ENCODE measurements around the gene GTF3C5. TPM values are rescaled to one million over a fixed set of nuclear protein-coding genes. Genes with fewer than 3 reads are reported as not detected.

The GTF3C5 gene
- total RNA-seq, 4 donors from 2014 or later = 48.2 to 55.3 (median 48.9) TPM

- no peak for DNase-seq
- 86 to 92% methylated on average over 3 to 5 of the region's 5 CpGs for WGBS, 2 donors
- H3K36me3 ChIP-seq = peaks cover 52 to 78% (median 57%) of the 10 kb centered on the region in 3 donors
- TF ChIP-seq POLR2A (IDR thresholded peaks at IDR 0.05) (no peak), CTCF (IDR thresholded peaks at IDR 0.05) (no peak)
- H3K9me3 ChIP-seq = peaks cover 0 to 17% (median 4%) of the 10 kb centered on the region in 3 donors
- intact Hi-C loops (cut with DNase I) = no loop called here
- H3K4me1 ChIP-seq = peaks cover 0 to 8% (median 3%) of the 10 kb centered on the region in 3 donors
- H3K4me3 ChIP-seq = no peak overlapping the region
- H3K27me3 ChIP-seq = no peaks in the 10 kb centered on the region
- no peak overlapping the region for H3K27ac ChIP-seq
These were observed 68.1 kb downstream of the GTF3C5 start for GRCh38 chr9:133098871-133099270.

DNA sequence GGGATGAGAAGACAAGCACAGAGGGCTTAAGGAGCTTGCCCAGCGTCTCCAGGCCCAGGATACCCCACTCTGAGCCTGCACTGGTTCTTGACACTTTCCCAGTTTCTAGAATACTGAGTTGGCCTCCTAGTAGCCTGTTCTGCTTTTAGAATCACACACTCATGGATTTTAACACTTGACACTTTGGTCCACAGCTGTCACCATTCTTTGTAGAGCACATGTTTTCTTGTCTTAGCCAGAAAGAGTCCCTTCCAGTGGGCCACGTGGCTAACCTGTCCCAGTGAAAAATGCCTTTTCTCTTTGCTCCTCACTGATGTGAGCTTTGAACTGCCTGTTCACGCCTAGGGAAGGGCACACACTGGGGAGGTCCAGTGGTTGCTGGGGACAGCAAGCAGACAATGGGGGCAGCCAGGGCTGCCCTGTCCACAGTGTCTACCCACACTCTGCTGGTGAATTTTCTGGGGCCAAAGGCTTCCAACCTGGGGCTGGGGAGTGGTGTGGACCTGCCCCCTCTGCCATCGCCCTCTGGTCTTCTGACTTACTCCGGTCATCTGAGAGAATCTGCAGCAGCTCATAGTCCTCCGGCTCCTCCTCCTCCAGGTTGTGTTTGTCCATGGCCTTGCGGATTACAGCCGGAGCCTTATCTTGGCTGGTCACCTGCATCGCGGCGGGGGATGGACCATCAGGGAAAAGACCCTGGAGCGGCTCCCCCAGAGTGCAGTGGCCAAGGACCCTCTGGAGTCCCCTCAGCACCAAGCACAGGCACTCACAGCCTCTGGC, 69.1 kb downstream of the GTF3C5 start:
- Histone ChIP-seq H3K4me3 (no peak overlapping the region), H3K27me3 (no peaks in the 10 kb centered on the region), H3K9me3 (peaks cover 0 to 17% (median 4%) of the 10 kb centered on the region in 3 donors), H3K27ac (no peak overlapping the region), H3K36me3 (peaks cover 60 to 88% (median 68%) of the 10 kb centered on the region in 3 donors), H3K4me1 (peaks cover 0 to 13% (median 5%) of the 10 kb centered on the region in 3 donors)
- WGBS, 2 donors = 95 to 100% methylated on average over 2 to 8 of the region's 12 CpGs
- DNase-seq = no peak
- intact Hi-C loops (cut with DNase I) = no loop called here
- TF ChIP-seq POLR2A (IDR thresholded peaks at IDR 0.05) = no peak

- peaks cover 60 to 96% (median 74%) of the 10 kb centered on the region in 3 donors for H3K36me3 ChIP-seq
- 92 to 100% methylated on average over 1 to 11 of the region's 13 CpGs for WGBS, 2 donors
- peaks cover 0 to 13% (median 5%) of the 10 kb centered on the region in 3 donors for H3K4me1 ChIP-seq
- H3K9me3 ChIP-seq = peaks cover 0 to 13% (median 4%) of the 10 kb centered on the region in 3 donors
- intact Hi-C loops (cut with DNase I) = no loop called here
- H3K27ac ChIP-seq = no peak overlapping the region
- H3K4me3 ChIP-seq = no peak overlapping the region
- TF ChIP-seq CTCF (IDR thresholded peaks at IDR 0.05) = no peak
- TF ChIP-seq POLR2A (IDR thresholded peaks at IDR 0.05) = no peak
- DNase-seq = no peak
- no peaks in the 10 kb centered on the region for H3K27me3 ChIP-seq
These were observed 69.9 kb downstream of the GTF3C5 start for GRCh38 chr9:133100506-133101355.

DNA sequence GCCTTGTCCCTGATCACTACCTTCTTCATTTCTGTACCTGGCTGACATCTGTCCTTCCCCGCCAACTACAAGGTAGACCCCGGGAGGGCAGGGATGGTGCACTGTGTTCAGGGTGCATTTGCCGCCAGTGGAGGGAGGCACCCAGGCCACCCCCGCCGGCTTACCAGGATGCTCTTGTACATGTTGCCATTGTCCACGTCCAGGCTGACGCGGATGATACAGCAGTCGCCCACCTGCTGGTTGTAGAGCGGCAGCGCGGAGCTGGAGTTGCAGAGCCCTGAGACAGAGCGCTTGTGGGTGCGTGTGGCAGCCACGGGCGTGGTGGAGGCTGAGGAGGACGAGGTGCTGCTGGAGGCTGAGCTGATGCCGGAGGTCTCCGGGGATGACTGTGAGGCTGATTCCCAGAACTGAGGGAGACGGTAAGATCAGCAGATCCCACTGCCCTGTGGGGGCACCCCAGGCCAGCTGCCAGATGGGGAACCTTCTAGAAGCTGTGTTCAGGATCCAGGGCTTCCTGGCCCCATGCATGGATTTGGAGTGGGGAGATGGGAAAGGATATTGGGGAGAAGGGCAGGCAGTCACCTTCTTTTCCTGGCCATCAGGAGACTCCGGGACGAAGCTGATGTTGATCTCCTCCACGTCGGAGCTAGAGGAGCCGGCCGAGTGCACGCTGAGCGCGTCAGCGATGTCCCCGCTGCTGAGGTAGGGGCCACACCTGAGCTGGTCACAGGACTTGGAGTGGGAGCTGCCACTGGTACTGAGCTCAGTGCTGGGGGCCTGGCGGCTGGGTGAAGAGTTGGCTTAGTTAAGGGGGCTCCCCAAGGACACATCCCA, 70.8 kb downstream of the GTF3C5 start:
- peaks cover 0 to 13% (median 5%) of the 10 kb centered on the region in 3 donors for H3K4me1 ChIP-seq
- WGBS, 2 donors = 95 to 96% methylated on average over 15 to 22 of the region's 32 CpGs
- peaks cover 64 to 100% (median 82%) of the 10 kb centered on the region in 3 donors for H3K36me3 ChIP-seq
- peaks cover 0 to 5% (median 2%) of the 10 kb centered on the region in 3 donors for H3K9me3 ChIP-seq
- H3K4me3 ChIP-seq = no peak overlapping the region
- TF ChIP-seq POLR2A (IDR thresholded peaks at IDR 0.05) (no peak), CTCF (IDR thresholded peaks at IDR 0.05) (no peak)
- H3K27me3 ChIP-seq = no peaks in the 10 kb centered on the region
- H3K27ac ChIP-seq = no peak overlapping the region
- DNase-seq = no peak
- intact Hi-C loops (cut with DNase I) = loop anchor here (2.0 kb wide), 1 partner anchor 43 kb away; no protein-coding TSS in a partner anchor
